HG03025 (cell line): Measurements from ENCODE around the gene MPRIP.

Experiments used
- ATAC-seq: cut with Tn5 transposase; IDR thresholded peaks from one replicate; pipeline ENCODE4 v1.9.1; 2021; ENCODE audit warnings: mild to moderate bottlenecking, moderate library complexity; ENCODE audit not compliant: unreplicated experiment, low FRiP score

MPRIP gene

DNA sequence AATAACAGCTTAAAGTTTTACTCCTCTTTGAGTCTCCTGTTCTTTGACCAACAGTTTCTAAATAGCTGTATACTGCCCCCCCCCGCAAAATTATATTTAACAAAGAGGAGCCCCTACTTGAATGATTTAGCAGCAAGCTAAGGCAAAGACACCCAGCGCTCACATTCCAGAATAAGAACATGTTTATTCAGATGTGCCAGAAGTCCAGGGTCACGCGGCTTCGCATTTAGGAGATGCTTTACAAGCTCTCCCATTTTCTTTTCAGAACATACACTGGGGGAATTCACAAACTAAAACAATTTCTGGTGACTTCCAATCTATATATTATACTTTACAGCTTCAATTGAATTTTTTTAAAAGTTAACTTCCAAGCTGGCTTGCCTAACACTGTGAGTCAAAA, 158.6 kb downstream of the MPRIP start:
- no peak for ATAC-seq

DNA sequence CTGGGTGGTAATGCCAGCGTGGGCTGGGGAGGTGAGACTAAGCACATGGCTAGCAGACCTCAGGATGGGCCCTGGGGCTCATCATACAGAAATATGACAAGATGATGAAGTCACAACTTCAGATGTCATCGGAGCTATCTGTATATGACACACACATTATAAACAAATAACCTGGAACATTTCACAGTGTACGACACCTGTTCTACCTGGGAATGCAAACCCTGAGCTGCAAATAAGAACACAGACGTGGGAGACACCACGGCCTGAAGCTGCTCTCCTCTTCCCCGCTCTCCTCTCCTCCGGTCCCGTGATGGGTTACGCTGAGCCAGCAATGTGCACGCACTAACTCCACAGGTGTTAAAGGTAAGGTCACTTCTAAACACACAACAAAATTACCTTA, 159.0 kb downstream of the MPRIP start:
- ATAC-seq: no peak

DNA sequence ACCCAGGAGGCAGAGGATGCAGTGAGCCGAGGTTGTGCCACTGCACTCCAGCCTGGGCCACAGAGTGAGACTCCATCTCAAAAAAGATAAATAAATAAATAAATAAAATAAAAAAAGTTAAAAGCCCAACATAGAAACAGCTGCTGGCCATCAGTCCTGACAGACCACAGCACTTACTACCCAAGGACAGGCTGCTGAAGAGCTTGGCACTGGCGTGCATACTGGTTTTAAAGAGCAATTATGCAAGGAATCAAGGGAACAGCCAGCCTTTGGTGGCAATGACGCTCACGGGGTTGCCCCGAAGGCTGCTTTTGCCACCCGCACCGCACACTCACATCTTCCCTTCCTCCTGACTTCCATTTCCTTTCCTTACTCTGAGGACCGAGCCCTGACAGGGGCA, 159.7 kb downstream of the MPRIP start:
- no peak for ATAC-seq

DNA sequence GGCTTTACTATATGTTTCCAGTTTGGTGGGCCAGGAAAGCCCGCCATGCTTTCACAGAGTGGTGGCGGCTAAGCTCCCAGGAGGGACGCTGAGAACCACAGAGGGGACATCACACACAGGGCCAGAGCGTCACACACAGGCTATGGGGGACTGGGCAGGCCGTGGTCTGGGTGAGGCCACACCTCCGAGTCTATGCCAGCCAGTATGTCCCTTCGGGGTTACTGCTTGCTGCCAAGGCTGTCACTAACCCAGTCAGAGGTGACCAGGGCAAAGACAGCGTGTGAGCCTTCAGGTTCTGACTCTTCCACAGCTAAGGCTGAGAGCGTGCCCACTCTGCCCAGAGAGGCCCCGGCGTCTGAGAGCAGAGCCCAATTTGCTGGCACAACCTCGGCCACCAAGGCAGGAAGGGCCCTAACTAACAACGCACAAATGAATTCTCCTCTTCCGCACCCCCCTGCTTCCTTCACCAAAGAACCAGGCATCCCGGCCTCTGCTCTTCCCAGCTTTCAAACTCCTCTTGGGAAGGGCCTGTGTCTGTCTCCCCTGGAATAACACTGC, 161.0 kb downstream of the MPRIP start:
- ATAC-seq: no peak

DNA sequence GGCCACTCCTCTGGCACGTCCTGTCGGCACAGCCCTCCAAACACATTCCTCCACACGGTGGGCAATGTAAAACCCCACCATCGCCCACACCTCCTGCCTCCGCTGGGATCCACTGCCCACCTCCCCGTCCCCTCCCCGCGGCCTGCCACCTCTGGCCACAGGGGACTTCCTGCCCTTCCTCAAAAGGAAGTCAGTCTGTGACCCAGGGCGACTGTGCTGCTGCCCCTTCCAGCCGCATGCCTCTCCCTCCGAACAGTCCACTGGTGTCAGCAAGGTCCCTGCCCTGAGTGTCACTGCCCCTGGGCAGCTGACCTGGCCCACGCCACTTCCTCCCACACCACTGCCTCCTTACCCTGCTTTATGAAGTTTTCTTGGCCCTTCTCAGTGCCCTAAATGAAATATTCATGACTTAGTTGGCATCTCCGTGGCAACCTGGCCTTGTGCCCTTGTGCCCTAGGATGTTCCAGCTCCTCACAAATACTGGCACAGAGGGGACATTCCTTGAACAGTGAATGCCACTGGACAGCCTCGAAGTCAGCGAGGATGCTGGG, 161.9 kb downstream of the MPRIP start:
- no peak for ATAC-seq

DNA sequence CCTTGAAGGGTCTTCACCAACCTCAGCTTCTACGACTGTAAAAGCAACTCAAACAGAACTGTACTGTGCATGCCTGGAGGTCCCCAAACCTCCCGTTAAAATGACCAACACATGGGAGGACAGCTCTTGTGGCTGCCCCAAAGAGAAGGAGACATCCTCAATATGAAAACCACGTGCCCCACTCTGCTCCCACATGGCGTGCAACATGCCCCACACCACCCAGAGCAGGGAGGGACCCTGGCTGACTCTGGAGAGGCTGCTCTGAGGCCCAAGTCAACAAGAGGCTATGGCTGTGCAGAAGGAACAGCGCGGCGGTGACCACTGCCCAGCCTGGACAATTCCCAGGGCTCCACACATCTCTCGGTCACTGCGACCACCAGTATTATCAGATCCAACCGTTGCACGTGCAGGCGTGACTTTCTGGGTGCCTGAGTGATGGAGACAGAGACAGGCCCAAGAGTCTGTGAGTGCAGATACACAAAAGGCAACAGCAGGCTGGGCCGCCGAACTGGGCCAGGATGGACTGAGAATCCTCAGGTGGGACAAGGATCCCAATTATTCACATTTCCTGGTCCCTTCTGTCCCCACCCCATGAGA, 162.5 kb downstream of the MPRIP start:
- ATAC-seq: no peak

DNA sequence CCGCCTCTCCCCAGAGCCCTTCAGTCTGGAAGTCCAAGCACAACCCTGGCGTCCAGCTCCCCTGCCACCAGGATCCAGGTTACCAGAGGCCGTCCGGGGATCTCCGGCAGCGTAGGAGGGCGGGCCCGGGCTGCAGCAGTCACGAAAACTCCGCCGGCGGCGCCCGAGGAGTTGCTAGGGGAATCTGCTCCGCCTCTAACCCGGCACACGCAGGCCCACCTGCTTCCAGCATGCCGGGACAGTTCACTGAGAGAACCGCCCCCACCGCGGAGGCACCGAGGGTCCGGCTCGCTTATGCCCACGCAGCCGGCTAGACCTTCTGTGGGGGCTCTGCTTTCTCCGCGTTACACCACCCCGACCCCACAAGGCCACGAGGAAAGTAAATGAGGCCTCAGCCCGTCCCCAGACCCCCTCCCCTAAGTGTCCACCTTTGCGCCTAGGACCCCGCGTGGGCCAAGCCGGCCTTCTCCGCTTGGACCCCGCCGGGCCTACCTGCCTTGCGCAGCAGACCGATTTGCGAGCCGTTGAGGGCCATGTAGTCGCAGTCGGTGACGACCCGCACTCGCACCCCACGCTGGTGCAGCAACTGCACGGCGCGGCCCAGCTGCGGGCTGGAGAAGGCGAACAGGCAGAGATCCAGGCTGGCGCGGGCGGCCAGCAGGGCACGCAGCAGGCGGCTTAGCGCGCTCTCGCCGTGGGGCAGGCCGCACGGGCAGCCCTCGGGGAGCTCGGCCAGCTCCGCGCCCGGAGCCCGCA, 163.3 kb downstream of the MPRIP start:
- peak; percentile 17 for ATAC-seq

DNA sequence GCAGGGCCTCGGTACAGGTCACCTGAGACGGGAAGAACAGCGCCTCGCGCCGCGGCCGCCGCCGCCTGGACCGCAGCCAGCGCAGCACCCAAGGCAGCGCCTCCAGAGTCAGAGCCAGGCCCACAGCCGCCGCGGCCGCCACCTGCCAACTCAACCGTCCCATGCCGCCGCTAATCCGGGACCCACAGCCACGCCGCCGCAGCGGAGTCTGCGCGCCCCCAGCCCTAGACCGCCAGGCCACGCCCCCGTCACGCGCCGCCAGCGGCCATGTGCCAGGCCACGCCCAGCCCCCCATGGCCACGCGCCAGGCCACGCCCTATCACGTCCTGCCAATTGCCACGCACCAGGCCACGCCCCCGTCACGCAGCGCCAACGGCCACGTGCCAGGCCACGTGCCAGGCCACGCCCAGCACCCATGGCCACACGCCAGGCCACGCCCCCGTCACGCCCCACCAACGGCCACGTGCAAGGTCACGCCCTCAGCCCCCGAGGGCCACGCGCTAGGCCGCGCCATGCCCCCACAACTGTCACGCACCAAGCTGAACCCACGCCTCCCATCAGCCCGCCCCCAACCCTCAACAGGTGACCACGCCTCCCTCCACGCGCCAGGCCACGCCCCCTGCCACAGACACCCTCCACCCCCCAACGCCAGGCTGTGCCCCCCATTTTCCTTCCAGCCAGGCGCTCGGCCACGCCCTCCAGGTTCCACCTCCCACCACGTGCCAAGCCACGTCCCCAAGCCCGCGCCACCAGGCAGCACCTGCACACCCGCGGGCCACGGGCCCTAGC, 164.1 kb downstream of the MPRIP start, which contains the start of gene PLD6:
Gene PLD6, minus strand, starts transcription at position 210 of the 789 bp plus-strand sequence. Its CDS starts 47 bp downstream, at position 163.
- ATAC-seq: peak; percentile 50

DNA sequence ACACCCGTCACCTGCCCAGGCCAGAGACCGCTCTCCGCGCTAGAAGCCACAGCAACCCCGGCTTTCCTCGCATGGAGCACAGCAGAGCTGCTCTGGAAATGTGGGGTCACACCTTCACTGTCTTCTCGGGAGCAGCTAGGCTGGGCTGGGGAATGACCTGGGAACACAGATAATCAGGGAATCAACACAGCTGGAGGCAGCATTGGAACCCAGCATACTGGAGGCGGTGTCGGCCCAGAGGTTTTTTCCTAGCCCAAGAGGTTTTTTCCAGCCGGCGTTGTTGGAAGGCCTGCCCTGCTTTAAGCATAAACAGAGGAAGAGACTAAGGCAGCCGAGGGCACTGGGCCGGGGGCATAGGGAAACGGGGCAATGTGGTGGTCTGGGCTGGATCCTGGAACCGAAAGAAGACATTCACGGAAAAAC, 164.7 kb downstream of the MPRIP start:
- no peak for ATAC-seq

DNA sequence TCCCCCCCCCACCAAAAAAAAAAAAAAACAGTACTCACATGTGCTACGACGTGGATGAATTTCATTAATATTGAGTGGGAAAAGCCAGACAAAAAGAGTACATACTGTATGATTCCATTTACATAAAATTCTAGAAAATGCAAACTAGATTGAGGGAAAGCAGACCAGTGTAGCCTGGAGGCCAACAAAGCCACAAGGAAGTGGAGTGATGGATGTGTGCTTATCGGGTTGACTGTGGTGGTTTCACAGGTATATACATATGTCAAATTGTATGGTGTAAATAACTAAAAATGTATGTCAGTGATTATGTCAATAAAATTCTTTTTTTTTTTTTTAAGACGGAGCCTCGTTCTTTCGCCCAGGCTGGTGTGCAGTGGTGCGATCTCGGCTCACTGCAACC, 165.7 kb downstream of the MPRIP start:
- ATAC-seq: no peak

DNA sequence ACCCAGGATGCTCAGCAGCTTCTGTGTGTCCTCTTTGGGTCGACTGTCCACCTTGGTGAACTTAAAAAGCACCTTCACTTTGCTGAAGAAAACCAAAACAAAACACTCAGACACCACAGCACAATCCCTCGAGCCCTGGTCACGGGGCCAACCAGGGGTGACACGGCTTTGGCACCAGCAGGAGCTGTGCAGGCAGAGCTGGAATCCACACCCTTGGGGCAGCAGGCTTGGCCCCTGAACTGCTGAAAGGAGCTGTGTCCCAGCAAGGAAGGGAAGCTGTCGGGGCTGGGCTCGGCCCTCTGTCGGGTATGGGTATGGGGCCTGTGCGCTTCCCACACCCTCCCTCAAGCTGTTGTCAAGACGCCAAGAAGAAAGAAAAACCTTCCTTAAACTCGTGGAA, 171.5 kb downstream of the MPRIP start:
- no peak for ATAC-seq

DNA sequence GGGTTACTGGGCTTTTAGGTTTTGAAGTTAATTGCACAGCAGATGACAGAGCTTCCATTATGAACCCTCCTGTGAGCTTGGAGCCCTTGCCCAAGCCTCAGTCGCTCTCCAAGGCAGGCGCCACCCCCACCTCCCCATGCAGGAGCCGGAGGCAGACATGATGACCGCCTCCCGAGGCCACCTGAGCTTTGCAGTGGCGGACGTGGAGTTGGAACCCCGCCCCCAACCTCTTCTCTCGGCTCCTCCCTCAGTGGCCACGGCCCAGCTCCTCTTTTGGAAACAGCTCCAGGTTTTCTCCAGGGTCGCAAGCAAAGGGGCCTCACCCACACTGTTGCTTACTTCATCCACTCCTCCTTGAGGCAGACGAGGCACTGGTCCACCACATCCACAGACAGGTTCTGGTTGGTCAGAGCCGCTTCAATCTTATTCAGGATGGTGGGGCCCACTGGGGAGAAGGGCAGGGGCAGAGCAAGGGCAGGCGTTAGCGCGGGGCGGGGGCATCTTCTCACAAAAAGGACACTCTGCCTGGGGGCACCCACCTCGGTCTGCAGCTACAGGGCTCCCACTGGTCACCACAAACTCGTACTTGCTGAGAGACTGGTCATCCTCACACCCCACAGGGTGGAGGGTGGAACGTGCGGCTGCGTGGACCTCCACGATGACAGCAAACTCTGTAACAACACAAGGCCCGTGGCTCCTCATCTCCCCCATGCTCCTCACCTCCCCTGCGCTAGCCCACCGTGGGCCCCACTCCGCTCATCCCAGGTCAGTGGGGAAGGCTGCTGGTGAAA, 172.6 kb downstream of the MPRIP start:
- ATAC-seq: no peak

DNA sequence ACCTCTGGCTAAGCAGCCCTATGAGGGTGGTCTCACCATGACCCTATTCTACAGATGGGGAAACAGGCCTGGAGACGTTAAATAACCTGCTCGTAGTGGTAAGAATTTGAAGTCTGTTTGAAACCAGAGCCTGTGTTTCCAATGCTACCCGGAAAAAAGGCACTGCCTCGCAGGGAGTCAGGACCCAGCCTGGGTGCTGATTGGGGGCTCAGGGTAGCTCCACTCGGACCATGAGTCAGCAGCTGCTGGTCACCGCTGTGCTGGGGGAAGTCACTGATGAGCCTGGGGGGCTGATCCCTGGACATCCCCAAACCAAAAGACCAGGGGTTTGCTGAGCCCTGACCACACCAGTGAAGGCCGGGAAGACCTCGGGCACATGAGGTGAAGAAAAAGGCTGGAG, 173.3 kb downstream of the MPRIP start:
- no peak for ATAC-seq

DNA sequence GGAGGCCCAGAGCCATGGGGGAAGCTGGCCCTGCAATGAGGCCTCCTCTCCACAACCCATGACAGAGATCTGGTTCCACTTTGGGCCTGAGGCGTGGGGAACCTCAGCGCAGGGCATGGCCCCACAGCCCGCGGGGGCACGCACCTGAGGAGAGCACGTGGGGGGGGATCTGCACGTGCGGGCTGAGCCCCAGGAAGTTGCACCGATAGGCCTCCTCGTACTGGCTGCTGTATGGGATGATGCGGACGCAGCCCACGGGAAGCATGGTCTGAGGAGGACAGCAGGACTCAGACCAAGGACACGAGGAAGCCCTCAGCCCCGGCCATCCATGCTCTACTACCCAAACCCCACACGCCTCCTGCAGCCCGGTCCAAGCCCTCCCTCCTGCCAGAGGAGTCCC, 174.0 kb downstream of the MPRIP start:
- no peak for ATAC-seq

DNA sequence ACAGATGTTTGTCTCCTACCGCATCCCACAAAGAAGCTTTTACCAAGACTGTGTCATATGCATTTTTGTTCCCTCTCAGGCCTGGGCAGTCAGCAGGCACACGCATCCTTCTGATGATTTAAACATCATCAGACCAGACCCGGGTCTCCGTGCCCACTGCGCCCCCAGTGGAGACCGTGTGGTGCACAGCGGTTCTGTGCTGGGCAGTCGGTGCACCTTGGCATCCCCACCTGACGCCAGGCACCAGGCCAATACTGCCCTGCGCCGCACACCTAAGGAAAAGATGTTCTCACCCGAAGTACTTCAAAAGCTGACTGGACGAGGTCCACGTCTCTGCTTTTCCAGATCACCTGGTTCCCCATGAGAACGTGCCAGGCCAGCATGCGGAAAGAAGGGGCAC, 174.5 kb downstream of the MPRIP start:
- no peak for ATAC-seq

DNA sequence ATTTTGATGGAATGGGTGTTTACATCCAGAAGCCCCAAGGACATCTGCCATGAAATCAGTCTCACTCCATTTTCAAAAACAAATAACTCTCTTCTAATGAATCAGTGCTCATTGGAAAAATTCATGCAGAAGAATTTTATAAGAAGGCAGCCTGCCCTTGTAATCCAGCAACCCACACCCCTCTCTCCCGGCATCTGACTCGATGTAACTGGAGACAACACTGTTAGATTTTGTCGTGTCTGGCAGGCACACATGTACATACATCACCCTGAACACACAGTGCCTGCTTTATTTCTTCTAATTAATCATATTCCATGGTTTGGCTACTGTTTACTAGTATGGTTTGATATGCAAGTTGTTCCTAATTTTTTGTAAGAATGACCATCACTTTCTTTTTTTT, 175.7 kb downstream of the MPRIP start:
- no peak for ATAC-seq

DNA sequence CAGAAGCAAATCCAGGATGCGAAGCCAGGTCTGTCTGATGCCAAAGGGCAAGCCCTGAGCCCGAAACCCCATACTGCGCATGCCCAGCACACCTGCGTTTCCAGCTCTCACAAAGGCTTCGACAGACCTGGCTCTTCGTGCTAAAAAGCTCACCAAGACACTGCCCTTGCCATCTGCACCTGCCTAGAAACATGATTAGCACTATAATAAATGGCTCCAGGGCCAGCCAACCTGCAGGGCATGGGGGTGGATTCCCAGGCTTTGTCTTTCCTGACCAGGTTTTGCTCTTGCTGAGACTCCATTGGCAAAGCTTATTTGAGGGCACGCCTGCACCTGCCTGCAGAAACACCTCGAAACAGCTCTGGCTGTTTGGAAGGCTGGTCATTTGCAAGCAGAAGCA, 178.3 kb downstream of the MPRIP start:
- no peak for ATAC-seq

DNA sequence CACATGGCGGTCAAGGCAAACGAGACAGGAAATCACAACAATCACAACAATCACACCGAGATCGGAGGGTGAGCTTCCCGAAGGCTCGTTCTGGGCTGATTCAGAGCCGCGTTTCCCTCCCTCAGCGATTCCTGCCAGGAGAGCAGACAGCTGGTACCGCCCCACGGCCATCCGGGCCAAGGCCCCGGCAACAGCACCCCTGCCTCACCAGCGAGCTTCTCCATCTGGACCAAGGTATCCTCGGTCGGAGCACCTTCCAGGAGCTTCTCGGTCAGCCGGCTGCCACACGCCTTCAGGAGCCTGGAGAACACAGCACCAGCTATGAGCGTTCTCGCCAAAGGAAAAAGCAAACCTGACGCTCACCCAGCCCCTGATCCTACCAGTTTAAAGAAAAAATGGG, 179.1 kb downstream of the MPRIP start:
- ATAC-seq: no peak

DNA sequence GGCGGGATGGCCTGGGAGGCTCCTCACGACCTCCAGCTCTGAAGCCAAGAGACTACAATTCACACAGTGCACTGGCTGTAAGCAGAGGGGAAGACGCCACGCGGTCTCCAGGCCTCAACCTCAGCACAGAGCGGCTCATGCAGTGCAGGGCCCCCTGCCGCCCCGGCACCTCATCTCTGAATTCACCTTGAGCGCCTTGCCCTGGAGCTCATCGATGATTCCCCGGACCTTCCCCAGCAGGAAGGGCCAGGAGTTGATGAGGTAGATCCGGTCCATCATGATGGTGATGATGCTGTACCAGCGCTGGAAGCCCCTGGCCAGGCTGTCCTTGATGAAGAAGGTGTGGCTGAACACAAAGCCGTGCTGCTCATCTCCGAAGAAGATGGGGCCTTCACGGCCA, 181.5 kb downstream of the MPRIP start:
- no peak for ATAC-seq

DNA sequence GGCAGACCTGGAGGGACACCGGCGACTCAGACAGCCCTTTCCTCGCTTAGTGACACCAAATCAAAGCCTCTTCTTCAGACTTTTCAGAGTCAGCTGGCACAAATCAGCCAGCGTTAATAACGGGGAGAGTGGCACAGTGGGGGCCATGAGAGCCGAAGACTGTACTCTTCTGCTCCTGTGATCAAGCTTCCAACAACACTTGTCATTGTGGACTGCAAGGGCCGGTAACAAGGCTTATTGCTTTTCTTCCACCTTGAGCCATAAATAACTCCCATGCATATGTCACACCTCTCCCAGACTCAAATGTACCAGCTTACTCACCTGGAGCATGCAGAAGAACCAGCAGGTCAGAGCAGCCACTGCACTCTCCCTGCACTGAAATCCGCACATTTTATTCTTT, 181.9 kb downstream of the MPRIP start:
- ATAC-seq: no peak
